ENCODE measurements around the gene SIRT1. TPM values are rescaled to one million over a fixed set of nuclear protein-coding genes. Genes with fewer than 3 reads are reported as not detected.

Gene SIRT1
- total RNA-seq, 1 experiment from 2014 or later, result 51.3 TPM

DNA sequence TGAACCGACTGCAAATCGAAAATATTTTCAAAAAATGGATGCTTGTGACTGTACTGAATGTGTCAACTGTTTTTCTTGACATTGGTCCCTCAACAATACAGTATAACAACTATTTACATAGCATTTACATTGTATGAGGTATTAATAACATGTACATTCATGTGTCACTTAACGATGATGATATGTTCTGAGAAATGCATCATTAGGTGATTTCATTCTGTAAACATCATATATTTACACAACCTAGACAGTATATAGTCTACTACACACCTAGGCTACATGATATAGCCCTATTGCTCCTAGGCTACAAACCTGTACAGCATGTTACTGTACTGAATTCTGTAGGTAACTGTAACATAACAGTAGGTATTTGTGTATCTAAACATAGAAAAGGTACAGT lies 39.7 kb downstream of the SIRT1 start (continued):
- TF ChIP-seq ZNF219 (CRISPR knock-in tag; IDR thresholded peaks at IDR 0.05; ENCODE audit: borderline replicate concordance) (no peak), SP1 (CRISPR knock-in tag; conservative IDR thresholded peaks at IDR 0.05) (no peak), GTF2I (CRISPR knock-in tag; conservative IDR thresholded peaks at IDR 0.05) (no peak), NR3C1 (CRISPR knock-in tag; conservative IDR thresholded peaks at IDR 0.05; ENCODE audit: low read depth) (no peak)
- TF ChIP-seq, protein P1, sequence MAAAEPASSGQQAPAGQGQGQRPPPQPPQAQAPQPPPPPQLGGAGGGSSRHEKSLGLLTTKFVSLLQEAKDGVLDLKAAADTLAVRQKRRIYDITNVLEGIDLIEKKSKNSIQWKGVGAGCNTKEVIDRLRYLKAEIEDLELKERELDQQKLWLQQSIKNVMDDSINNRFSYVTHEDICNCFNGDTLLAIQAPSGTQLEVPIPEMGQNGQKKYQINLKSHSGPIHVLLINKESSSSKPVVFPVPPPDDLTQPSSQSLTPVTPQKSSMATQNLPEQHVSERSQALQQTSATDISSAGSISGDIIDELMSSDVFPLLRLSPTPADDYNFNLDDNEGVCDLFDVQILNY (CRISPR knock-in tag; IDR thresholded peaks at IDR 0.05), result no peak
- TF ChIP-seq, protein P2, sequence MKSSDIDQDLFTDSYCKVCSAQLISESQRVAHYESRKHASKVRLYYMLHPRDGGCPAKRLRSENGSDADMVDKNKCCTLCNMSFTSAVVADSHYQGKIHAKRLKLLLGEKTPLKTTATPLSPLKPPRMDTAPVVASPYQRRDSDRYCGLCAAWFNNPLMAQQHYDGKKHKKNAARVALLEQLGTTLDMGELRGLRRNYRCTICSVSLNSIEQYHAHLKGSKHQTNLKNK (CRISPR knock-in tag; IDR thresholded peaks at IDR 0.05), result no peak
- TF ChIP-seq, protein P3, sequence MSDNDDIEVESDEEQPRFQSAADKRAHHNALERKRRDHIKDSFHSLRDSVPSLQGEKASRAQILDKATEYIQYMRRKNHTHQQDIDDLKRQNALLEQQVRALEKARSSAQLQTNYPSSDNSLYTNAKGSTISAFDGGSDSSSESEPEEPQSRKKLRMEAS (CRISPR knock-in tag; IDR thresholded peaks at IDR 0.05), result no peak

DNA sequence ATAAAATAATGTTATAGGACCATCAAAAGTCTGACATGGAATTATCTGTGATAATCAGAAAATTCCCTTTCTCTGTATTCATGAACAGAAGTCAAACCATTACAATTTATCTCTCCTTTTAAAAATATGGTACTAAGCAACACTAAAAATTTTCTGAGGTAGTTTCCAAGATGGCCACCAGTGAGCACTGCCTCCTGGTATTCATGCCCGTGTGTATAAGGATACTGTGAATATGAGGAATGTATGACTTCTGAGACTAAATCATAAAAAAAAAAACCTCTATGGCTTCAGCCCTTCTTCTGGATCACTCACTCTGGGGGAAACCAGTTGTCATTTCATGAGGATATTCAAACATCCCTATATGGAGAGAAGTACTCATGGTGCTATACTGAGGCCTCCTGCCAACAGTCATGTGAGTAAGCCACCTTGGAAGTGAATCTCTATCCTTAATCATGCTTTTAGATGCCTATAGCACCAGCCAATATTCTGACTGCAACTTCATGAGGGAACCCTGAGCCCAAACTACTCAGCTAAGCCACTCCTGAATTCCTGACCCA lies 41.1 kb downstream of the SIRT1 start:
- peaks cover 12% of the 10 kb centered on the region for H3K36me3 Mint-ChIP-seq
- TF ChIP-seq FOXK1 (CRISPR knock-in tag; IDR thresholded peaks at IDR 0.05) (no peak), EMX1 (CRISPR knock-in tag; IDR thresholded peaks at IDR 0.05) (no peak), SOX15 (CRISPR knock-in tag; IDR thresholded peaks at IDR 0.05) (no peak), GTF2I (CRISPR knock-in tag; conservative IDR thresholded peaks at IDR 0.05) (no peak), NR2C2 (CRISPR knock-in tag; IDR thresholded peaks at IDR 0.05) (no peak), ELF4 (CRISPR knock-in tag; IDR thresholded peaks at IDR 0.05; ENCODE audit: low read depth) (no peak), CREB1 (CRISPR knock-in tag; IDR thresholded peaks at IDR 0.05) (no peak), RELA (CRISPR knock-in tag; IDR thresholded peaks at IDR 0.05; ENCODE audit: borderline replicate concordance) (no peak), ZNF138 (CRISPR knock-in tag; conservative IDR thresholded peaks at IDR 0.05) (no peak), ZNF263 (CRISPR knock-in tag; IDR thresholded peaks at IDR 0.05; ENCODE audit: low read depth) (no peak), GABPB1 (CRISPR knock-in tag; IDR thresholded peaks at IDR 0.05) (no peak)
- TF ChIP-seq, protein P4, sequence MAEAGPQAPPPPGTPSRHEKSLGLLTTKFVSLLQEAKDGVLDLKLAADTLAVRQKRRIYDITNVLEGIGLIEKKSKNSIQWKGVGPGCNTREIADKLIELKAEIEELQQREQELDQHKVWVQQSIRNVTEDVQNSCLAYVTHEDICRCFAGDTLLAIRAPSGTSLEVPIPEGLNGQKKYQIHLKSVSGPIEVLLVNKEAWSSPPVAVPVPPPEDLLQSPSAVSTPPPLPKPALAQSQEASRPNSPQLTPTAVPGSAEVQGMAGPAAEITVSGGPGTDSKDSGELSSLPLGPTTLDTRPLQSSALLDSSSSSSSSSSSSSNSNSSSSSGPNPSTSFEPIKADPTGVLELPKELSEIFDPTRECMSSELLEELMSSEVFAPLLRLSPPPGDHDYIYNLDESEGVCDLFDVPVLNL (CRISPR knock-in tag; IDR thresholded peaks at IDR 0.05; ENCODE audit: borderline replicate concordance, low read depth), result no peak
- TF ChIP-seq, protein P5, sequence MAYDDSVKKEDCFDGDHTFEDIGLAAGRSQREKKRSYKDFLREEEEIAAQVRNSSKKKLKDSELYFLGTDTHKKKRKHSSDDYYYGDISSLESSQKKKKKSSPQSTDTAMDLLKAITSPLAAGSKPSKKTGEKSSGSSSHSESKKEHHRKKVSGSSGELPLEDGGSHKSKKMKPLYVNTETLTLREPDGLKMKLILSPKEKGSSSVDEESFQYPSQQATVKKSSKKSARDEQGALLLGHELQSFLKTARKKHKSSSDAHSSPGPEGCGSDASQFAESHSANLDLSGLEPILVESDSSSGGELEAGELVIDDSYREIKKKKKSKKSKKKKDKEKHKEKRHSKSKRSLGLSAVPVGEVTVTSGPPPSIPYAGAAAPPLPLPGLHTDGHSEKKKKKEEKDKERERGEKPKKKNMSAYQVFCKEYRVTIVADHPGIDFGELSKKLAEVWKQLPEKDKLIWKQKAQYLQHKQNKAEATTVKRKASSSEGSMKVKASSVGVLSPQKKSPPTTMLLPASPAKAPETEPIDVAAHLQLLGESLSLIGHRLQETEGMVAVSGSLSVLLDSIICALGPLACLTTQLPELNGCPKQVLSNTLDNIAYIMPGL (CRISPR knock-in tag; IDR thresholded peaks at IDR 0.05), result no peak
- TF ChIP-seq, protein P6, sequence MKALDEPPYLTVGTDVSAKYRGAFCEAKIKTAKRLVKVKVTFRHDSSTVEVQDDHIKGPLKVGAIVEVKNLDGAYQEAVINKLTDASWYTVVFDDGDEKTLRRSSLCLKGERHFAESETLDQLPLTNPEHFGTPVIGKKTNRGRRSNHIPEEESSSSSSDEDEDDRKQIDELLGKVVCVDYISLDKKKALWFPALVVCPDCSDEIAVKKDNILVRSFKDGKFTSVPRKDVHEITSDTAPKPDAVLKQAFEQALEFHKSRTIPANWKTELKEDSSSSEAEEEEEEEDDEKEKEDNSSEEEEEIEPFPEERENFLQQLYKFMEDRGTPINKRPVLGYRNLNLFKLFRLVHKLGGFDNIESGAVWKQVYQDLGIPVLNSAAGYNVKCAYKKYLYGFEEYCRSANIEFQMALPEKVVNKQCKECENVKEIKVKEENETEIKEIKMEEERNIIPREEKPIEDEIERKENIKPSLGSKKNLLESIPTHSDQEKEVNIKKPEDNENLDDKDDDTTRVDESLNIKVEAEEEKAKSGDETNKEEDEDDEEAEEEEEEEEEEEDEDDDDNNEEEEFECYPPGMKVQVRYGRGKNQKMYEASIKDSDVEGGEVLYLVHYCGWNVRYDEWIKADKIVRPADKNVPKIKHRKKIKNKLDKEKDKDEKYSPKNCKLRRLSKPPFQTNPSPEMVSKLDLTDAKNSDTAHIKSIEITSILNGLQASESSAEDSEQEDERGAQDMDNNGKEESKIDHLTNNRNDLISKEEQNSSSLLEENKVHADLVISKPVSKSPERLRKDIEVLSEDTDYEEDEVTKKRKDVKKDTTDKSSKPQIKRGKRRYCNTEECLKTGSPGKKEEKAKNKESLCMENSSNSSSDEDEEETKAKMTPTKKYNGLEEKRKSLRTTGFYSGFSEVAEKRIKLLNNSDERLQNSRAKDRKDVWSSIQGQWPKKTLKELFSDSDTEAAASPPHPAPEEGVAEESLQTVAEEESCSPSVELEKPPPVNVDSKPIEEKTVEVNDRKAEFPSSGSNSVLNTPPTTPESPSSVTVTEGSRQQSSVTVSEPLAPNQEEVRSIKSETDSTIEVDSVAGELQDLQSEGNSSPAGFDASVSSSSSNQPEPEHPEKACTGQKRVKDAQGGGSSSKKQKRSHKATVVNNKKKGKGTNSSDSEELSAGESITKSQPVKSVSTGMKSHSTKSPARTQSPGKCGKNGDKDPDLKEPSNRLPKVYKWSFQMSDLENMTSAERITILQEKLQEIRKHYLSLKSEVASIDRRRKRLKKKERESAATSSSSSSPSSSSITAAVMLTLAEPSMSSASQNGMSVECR (CRISPR knock-in tag; IDR thresholded peaks at IDR 0.05; ENCODE audit: borderline replicate concordance), result no peak
- TF ChIP-seq, protein P7, sequence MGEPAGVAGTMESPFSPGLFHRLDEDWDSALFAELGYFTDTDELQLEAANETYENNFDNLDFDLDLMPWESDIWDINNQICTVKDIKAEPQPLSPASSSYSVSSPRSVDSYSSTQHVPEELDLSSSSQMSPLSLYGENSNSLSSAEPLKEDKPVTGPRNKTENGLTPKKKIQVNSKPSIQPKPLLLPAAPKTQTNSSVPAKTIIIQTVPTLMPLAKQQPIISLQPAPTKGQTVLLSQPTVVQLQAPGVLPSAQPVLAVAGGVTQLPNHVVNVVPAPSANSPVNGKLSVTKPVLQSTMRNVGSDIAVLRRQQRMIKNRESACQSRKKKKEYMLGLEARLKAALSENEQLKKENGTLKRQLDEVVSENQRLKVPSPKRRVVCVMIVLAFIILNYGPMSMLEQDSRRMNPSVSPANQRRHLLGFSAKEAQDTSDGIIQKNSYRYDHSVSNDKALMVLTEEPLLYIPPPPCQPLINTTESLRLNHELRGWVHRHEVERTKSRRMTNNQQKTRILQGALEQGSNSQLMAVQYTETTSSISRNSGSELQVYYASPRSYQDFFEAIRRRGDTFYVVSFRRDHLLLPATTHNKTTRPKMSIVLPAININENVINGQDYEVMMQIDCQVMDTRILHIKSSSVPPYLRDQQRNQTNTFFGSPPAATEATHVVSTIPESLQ (CRISPR knock-in tag; IDR thresholded peaks at IDR 0.05), result no peak
- TF ChIP-seq, protein P8, sequence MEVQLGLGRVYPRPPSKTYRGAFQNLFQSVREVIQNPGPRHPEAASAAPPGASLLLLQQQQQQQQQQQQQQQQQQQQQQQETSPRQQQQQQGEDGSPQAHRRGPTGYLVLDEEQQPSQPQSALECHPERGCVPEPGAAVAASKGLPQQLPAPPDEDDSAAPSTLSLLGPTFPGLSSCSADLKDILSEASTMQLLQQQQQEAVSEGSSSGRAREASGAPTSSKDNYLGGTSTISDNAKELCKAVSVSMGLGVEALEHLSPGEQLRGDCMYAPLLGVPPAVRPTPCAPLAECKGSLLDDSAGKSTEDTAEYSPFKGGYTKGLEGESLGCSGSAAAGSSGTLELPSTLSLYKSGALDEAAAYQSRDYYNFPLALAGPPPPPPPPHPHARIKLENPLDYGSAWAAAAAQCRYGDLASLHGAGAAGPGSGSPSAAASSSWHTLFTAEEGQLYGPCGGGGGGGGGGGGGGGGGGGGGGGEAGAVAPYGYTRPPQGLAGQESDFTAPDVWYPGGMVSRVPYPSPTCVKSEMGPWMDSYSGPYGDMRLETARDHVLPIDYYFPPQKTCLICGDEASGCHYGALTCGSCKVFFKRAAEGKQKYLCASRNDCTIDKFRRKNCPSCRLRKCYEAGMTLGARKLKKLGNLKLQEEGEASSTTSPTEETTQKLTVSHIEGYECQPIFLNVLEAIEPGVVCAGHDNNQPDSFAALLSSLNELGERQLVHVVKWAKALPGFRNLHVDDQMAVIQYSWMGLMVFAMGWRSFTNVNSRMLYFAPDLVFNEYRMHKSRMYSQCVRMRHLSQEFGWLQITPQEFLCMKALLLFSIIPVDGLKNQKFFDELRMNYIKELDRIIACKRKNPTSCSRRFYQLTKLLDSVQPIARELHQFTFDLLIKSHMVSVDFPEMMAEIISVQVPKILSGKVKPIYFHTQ (CRISPR knock-in tag; IDR thresholded peaks at IDR 0.05), result no peak
- ATAC-seq, result no peak
- POLR2A ChIA-PET, result no interaction called here
- DNase-seq (ENCODE audit: low spot score), result no peak
- CTCF ChIA-PET, result interaction anchor here (1.0 kb wide), 1 partner anchor 18 kb away, joined by 3 read pairs; no protein-coding TSS in a partner anchor
- H3K9me3 Mint-ChIP-seq, result no peaks in the 10 kb centered on the region
- no peak overlapping the region for H3K27ac Mint-ChIP-seq
- no peak overlapping the region for H3K4me3 Mint-ChIP-seq
- 0 out of 2 replicates have a peak, but pooled peaks cover 4% of the 10 kb centered on the region for H3K4me1 Mint-ChIP-seq
- H3K27me3 Mint-ChIP-seq (ENCODE audit: low read depth), result no peaks in the 10 kb centered on the region

Data from WTC11 (cell line).